Neural progenitor cell (in vitro differentiated cells): Measurements from ENCODE around the gene ARHGAP26.

Source experiments
- CTCF ChIP-seq: fragments of 200-600 bp; sonication (generic); IDR thresholded peaks from 2 replicates; pipeline ENCODE4 v1.5.1; 2017; ENCODE audit warnings: antibody characterized with exemption, mild to moderate bottlenecking
- EZH2phosphoT487 ChIP-seq: fragments of 200-600 bp; sonication (generic); IDR thresholded peaks from 2 replicates; pipeline ENCODE4 v1.6.1; 2017; ENCODE audit warnings: antibody characterized with exemption

DNA sequence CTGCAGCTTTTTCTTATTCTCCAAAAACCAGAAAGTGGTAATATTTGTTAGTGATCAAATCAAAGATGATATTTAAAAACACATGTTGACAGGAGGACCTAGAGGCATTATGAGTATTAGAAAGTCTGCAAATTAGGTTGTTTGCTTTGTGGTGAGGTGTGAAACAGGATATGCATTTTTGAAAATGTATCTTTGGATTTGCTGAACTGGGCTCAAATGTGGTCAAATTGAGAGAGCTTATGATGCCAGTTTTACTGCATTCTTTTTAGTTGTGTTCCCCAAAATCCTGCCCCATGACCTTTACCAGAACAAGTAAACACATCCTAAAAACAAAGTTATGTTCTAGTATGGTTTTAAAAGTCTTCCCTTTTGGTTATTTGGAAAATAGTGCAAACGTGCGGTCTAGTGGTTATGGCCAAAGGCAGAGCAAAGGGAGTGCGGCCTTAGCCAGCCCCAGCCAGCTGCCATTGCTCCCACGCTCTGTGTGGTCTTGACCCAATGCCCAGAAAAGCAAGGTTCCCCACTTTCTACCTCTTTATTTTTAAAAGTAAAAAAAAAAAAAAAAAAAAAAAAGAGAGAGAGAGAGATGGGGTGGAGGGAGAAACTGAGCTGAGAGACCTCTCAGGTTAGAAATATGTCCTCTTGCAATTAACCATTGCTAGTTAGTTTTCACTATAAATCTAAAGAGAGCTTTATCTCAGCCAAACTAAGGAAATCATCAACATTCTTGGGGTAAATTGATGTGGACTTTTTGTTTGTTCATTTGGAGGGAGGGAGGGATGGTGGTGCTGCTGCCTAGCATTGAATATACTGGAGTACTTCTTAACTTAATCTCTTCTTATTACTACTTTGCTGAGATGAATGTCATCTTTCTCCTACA, 176.6 kb downstream of the ARHGAP26 start:
- TF ChIP-seq CTCF (no peak), EZH2phosphoT487 (no peak)
